ENCODE results near the gene ZNF579. TPM values are rescaled to one million over a fixed set of nuclear protein-coding genes. Genes with fewer than 3 reads are reported as not detected.

The ZNF579 gene
- total and polyA plus RNA-seq, 2 of the 13 experiments (the other 11 are each of a cell fraction or from before 2014, with no cell fraction given), result 2.1 to 2.9 TPM

DNA sequence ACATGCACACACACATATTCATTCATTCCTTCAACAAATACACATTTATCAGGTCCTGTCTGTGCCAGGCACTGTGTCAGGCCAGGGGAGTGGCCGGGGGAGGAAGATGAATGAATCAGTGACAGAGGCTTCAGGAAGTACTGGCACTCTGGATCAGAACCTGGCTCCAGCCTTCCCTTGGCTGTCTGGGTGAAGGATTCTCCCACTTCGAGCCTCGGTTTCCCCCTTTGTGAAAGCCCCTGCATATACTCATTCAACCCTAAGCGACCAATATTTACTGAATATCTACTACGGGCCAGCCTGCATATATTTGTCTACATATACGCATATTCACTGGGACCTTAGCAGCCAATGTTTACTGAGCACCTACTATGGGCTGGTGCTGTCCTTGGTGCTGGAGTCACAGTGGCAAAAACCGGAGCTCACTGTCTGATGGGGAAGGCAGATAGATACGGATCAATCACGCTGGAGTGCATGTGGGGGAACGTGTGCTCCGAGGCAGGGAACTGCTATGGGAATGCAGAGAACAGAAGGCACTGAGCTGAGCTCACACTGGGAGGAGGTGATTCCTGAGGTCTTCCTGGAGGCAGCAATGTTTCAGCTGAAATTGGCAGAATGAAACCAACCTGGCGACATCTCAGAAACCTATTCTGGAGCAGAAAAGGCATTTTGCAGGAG, 636 bp upstream of the ZNF579 start (continued):
- TF ChIP-seq, protein P1, sequence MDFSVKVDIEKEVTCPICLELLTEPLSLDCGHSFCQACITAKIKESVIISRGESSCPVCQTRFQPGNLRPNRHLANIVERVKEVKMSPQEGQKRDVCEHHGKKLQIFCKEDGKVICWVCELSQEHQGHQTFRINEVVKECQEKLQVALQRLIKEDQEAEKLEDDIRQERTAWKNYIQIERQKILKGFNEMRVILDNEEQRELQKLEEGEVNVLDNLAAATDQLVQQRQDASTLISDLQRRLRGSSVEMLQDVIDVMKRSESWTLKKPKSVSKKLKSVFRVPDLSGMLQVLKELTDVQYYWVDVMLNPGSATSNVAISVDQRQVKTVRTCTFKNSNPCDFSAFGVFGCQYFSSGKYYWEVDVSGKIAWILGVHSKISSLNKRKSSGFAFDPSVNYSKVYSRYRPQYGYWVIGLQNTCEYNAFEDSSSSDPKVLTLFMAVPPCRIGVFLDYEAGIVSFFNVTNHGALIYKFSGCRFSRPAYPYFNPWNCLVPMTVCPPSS (IDR thresholded peaks at IDR 0.05), result no peak
- TF ChIP-seq TOE1 (CRISPR knock-in tag; IDR thresholded peaks at IDR 0.05) (no peak), NKX3-1 (CRISPR knock-in tag; IDR thresholded peaks at IDR 0.05) (peak; percentile 43; the same call in 1 of the 2 replicates), ADNP (CRISPR knock-in tag; IDR thresholded peaks at IDR 0.05) (no peak), XRCC5 (optimal IDR thresholded peaks at IDR 0.05; ENCODE audit: low read length) (peak; percentile 10), ZNF530 (CRISPR knock-in tag; IDR thresholded peaks at IDR 0.05; ENCODE audit: low read depth) (no peak), KLF9 (CRISPR knock-in tag; IDR thresholded peaks at IDR 0.05; ENCODE audit: low read depth) (no peak), NR2C2 (CRISPR knock-in tag; IDR thresholded peaks at IDR 0.05; ENCODE audit: borderline replicate concordance) (peak; percentile 47; the same call in 1 of the 2 replicates), KLF6 (CRISPR knock-in tag; IDR thresholded peaks at IDR 0.05) (0 out of 2 replicates have a peak, but pooled peaks have one; percentile 35), ARID5B (CRISPR knock-in tag; IDR thresholded peaks at IDR 0.05) (peak; percentile 31; the same call in 1 of the 2 replicates), MZF1 (CRISPR knock-in tag; IDR thresholded peaks at IDR 0.05; ENCODE audit: borderline replicate concordance) (no peak), GLI4 (CRISPR knock-in tag; IDR thresholded peaks at IDR 0.05; ENCODE audit: borderline replicate concordance) (no peak)
- TF ChIP-seq, protein P2, sequence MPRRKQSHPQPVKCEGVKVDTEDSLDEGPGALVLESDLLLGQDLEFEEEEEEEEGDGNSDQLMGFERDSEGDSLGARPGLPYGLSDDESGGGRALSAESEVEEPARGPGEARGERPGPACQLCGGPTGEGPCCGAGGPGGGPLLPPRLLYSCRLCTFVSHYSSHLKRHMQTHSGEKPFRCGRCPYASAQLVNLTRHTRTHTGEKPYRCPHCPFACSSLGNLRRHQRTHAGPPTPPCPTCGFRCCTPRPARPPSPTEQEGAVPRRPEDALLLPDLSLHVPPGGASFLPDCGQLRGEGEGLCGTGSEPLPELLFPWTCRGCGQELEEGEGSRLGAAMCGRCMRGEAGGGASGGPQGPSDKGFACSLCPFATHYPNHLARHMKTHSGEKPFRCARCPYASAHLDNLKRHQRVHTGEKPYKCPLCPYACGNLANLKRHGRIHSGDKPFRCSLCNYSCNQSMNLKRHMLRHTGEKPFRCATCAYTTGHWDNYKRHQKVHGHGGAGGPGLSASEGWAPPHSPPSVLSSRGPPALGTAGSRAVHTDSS (CRISPR knock-in tag; conservative IDR thresholded peaks at IDR 0.05), result no peak
- TF ChIP-seq, protein P3, sequence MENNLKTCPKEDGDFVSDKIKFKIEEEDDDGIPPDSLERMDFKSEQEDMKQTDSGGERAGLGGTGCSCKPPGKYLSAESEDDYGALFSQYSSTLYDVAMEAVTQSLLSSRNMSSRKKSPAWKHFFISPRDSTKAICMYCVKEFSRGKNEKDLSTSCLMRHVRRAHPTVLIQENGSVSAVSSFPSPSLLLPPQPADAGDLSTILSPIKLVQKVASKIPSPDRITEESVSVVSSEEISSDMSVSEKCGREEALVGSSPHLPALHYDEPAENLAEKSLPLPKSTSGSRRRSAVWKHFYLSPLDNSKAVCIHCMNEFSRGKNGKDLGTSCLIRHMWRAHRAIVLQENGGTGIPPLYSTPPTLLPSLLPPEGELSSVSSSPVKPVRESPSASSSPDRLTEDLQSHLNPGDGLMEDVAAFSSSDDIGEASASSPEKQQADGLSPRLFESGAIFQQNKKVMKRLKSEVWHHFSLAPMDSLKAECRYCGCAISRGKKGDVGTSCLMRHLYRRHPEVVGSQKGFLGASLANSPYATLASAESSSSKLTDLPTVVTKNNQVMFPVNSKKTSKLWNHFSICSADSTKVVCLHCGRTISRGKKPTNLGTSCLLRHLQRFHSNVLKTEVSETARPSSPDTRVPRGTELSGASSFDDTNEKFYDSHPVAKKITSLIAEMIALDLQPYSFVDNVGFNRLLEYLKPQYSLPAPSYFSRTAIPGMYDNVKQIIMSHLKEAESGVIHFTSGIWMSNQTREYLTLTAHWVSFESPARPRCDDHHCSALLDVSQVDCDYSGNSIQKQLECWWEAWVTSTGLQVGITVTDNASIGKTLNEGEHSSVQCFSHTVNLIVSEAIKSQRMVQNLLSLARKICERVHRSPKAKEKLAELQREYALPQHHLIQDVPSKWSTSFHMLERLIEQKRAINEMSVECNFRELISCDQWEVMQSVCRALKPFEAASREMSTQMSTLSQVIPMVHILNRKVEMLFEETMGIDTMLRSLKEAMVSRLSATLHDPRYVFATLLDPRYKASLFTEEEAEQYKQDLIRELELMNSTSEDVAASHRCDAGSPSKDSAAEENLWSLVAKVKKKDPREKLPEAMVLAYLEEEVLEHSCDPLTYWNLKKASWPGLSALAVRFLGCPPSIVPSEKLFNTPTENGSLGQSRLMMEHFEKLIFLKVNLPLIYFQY (CRISPR knock-in tag; IDR thresholded peaks at IDR 0.05; ENCODE audit: borderline replicate concordance), result peak; percentile 36; the same call in 1 of the 2 replicates
- TF ChIP-seq, protein P4, sequence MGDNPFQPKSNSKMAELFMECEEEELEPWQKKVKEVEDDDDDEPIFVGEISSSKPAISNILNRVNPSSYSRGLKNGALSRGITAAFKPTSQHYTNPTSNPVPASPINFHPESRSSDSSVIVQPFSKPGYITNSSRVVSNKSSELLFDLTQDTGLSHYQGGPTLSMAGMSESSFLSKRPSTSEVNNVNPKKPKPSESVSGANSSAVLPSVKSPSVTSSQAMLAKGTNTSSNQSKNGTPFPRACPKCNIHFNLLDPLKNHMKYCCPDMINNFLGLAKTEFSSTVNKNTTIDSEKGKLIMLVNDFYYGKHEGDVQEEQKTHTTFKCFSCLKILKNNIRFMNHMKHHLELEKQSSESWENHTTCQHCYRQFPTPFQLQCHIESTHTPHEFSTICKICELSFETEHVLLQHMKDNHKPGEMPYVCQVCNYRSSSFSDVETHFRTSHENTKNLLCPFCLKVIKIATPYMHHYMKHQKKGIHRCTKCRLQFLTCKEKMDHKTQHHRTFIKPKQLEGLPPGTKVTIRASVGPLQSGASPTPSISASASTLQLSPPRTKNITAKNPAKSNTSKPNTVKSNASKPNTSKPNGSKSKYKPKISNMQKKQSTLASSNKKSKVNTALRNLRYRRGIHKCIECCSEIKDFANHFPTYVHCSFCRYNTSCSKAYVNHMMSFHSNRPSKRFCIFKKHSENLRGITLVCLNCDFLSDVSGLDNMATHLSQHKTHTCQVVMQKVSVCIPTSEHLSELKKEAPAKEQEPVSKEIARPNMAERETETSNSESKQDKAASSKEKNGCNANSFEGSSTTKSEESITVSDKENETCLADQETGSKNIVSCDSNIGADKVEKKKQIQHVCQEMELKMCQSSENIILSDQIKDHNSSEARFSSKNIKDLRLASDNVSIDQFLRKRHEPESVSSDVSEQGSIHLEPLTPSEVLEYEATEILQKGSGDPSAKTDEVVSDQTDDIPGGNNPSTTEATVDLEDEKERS (CRISPR knock-in tag; IDR thresholded peaks at IDR 0.05), result peak; percentile 71; the same call in 1 of the 2 replicates
